Choroid plexus epithelial cell (primary cell): ENCODE data around the gene CAPRIN1.

Experiments used
- DNase-seq: peaks from one replicate; pipeline ENCODE4 v3.0.0-alpha.2; 2010; ENCODE audit warnings: low read depth
- H3K4me3 ChIP-seq: 2 replicates; pipeline ENCODE4 v1.5.1; 2011; ENCODE audit warnings: low read depth, mild to moderate bottlenecking, control low read depth, low read length, moderate library complexity
- CTCF ChIP-seq: conservative IDR thresholded peaks from 2 replicates; pipeline ENCODE4 v1.5.1; 2011; ENCODE audit warnings: low read depth, mild to moderate bottlenecking, control low read depth, inconsistent platforms, low read length, moderate library complexity

The CAPRIN1 gene

GRCh38 chr11:34072041-34072440 is 20.5 kb downstream of the CAPRIN1 start:
- DNase-seq = no peak
- TF ChIP-seq CTCF = no peak
- H3K4me3 ChIP-seq = no peak overlapping the region

GRCh38 chr11:34072832-34073231 is 21.3 kb downstream of the CAPRIN1 start:
- TF ChIP-seq CTCF = no peak
- H3K4me3 ChIP-seq = no peak overlapping the region
- DNase-seq = peak; percentile 42

- DNase-seq = no peak
- TF ChIP-seq CTCF = no peak
- no peak overlapping the region for H3K4me3 ChIP-seq
Measured at GRCh38 chr11:34074391-34074790, 22.9 kb downstream of the CAPRIN1 start.

- TF ChIP-seq CTCF = no peak
- peak; percentile 58 for DNase-seq
- no peak overlapping the region for H3K4me3 ChIP-seq
Measured at GRCh38 chr11:34075178-34075820, 23.8 kb downstream of the CAPRIN1 start.

GRCh38 chr11:34080609-34081008 is 29.1 kb downstream of the CAPRIN1 start:
- no peak for DNase-seq
- no peak for TF ChIP-seq CTCF
- no peak overlapping the region for H3K4me3 ChIP-seq

- TF ChIP-seq CTCF = no peak
- DNase-seq = no peak
Measured at GRCh38 chr11:34084637-34085036, 33.1 kb downstream of the CAPRIN1 start.

GRCh38 chr11:34086554-34087283 is 35.2 kb downstream of the CAPRIN1 start:
- peak; percentile 33 for DNase-seq
- H3K4me3 ChIP-seq = no peak overlapping the region
- no peak for TF ChIP-seq CTCF

More at GRCh38 chr11:34084637-34085036, 33.1 kb downstream of the CAPRIN1 start:
- H3K4me3 ChIP-seq = no peak overlapping the region
